ENCODE measurements around the gene ZNF628. TPM values are rescaled to one million over a fixed set of nuclear protein-coding genes. Genes with fewer than 3 reads are reported as not detected.

The ZNF628 gene
- total and polyA plus RNA-seq, 2 donors (not counting 1 experiment from before 2014, with no cell fraction given) = 13.3 to 18.3 TPM

DNA sequence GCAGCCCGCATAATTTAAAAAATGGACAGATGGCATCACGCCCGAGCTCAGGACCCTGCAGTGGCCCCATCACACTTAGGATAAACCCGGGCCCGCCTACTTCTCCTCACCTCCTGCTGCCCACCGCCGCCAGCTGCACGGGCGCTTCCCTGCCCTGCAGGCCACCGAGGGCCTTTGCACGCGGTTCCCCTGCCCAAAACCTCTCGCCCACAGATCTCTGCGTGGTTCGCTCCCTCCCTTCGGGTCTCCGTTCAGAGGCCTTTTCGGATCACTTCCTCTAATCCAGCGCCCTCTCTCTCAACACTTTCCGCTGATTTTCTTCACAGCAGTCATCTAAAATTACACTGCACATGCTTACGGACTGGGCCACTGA lies 35.1 kb upstream of the ZNF628 start:
- Histone ChIP-seq H3K36me3 (replicated peaks in 1 of 2; ENCODE audit: control extremely low read depth in 1 of 2, control insufficient read depth in 1 of 2, extremely low read depth in 1 of 2, insufficient read depth in 2 of 2, low read length in 1 of 2) (no peaks in the 10 kb centered on the region), H3K4me1 (ENCODE audit: control insufficient read depth in 2 of 2, insufficient read depth in 2 of 2, low read length in 2 of 2) (peaks cover 21 to 37% of the 10 kb centered on the region in 2 donors), H3K4me2 (replicated peaks; ENCODE audit: low read depth, low read length, poor library complexity, severe bottlenecking) (peak overlapping the region; percentile 62), H3K79me2 (ENCODE audit: control insufficient read depth, insufficient read depth, low read length) (no peaks in the 10 kb centered on the region), H3K4me3 (ENCODE audit: control extremely low read depth in 1 of 5, extremely low read depth in 1 of 5, insufficient read depth in 1 of 5, low read depth in 2 of 5, low read length in 4 of 5) (peak overlapping the region in 1 of 5 experiments; percentile 22), H3K27me3 (replicated peaks in 1 of 4; ENCODE audit: control extremely low read depth in 1 of 4, control insufficient read depth in 3 of 4, insufficient read depth in 4 of 4, low read length in 3 of 4) (peaks cover 0 to 83% (median 54%) of the 10 kb centered on the region in 4 experiments), H3K27ac (ENCODE audit: low read length in 2 of 2) (no peak overlapping the region), H3K9ac (ENCODE audit: low read length) (no peak overlapping the region), H4K20me1 (ENCODE audit: control insufficient read depth, insufficient read depth, low read length, poor library complexity, severe bottlenecking) (no peaks in the 10 kb centered on the region), H3K9me3 (ENCODE audit: control extremely low read depth in 1 of 3, control insufficient read depth in 2 of 3, insufficient read depth in 1 of 3, low read length in 2 of 3) (peaks cover 0 to 31% (median 0%) of the 10 kb centered on the region in 3 donors), H2AFZ (ENCODE audit: insufficient read depth, low read depth, low read length, poor library complexity, severe bottlenecking) (peak overlapping the region; percentile 13)
- Mint-ChIP-seq H3K4me1 (peaks cover 20% of the 10 kb centered on the region), H3K4me3 (peak overlapping the region; percentile 50), H3K27ac (peak overlapping the region; percentile 10), H3K27me3 (peaks cover 74% of the 10 kb centered on the region), H3K9me3 (ENCODE audit: insufficient read depth) (no peaks in the 10 kb centered on the region)
- ChIA-PET CTCF (no interaction called here), POLR2A (interaction anchor here (0.6 kb wide), 1 partner anchor 10 kb away, joined by 5 read pairs; no protein-coding TSS in a partner anchor)
- intact Hi-C loops (cut with micrococcal nuclease) = no loop called here
- ATAC-seq (ENCODE audit: low read depth) (peak; percentile 46), DNase-seq (peak; percentile 64)
- TF ChIP-seq EZH2 (IDR thresholded peaks at IDR 0.05; ENCODE audit: borderline replicate concordance, insufficient read depth, low read depth, low read length, poor library complexity, severe bottlenecking) = peak; percentile 57
- TF ChIP-seq, protein P1, sequence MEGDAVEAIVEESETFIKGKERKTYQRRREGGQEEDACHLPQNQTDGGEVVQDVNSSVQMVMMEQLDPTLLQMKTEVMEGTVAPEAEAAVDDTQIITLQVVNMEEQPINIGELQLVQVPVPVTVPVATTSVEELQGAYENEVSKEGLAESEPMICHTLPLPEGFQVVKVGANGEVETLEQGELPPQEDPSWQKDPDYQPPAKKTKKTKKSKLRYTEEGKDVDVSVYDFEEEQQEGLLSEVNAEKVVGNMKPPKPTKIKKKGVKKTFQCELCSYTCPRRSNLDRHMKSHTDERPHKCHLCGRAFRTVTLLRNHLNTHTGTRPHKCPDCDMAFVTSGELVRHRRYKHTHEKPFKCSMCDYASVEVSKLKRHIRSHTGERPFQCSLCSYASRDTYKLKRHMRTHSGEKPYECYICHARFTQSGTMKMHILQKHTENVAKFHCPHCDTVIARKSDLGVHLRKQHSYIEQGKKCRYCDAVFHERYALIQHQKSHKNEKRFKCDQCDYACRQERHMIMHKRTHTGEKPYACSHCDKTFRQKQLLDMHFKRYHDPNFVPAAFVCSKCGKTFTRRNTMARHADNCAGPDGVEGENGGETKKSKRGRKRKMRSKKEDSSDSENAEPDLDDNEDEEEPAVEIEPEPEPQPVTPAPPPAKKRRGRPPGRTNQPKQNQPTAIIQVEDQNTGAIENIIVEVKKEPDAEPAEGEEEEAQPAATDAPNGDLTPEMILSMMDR (IDR thresholded peaks at IDR 0.05) = no peak
- WGBS (ENCODE audit: insufficient coverage) = 3% methylated on average over 21 of the region's 21 CpGs

DNA sequence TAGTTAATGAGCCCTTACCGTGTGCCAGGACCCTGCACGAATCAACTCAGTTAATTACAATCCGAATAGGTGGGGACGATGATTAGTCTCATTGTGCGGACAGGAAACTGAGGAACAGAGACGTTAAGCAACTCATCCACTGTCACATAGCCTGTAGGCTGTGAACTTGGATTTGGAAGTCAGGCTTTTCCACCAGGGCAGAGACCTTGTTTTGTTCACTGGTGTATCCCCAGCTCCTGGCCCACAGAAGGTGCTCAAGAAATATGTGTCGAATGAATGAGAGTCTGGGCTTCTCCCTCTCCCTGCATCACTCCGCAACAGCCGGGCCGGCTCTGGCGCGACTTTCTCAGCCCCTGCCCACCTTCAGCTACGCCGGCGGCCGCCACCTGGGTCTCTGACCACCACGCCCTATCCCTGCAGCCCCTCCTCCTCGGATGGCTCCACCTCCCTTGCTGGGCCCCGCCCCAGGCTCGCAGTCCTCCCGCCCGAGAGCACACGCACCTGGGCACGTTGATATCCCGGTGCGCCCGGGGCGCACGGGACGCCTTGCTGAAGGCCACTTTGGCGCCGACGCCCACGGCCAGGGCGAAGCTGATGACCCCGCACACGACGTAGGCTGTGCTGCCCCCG lies 34.6 kb upstream of the ZNF628 start:
- CTCF ChIA-PET = no interaction called here

More for the DNA sequence above, 34.6 kb upstream of the ZNF628 start:
- TF ChIP-seq EZH2 (IDR thresholded peaks at IDR 0.05; ENCODE audit: borderline replicate concordance, insufficient read depth, low read depth, low read length, poor library complexity, severe bottlenecking) = no peak
- peak overlapping the region; percentile 10 for H3K27ac Mint-ChIP-seq
- POLR2A ChIA-PET = interaction anchor here (0.6 kb wide), 1 partner anchor 9 kb away, joined by 5 read pairs; no protein-coding TSS in a partner anchor
- peak overlapping the region; percentile 62 for H3K4me2 ChIP-seq (replicated peaks; ENCODE audit: low read depth, low read length, poor library complexity, severe bottlenecking)
- H3K79me2 ChIP-seq (ENCODE audit: control insufficient read depth, insufficient read depth, low read length) = no peaks in the 10 kb centered on the region
- H3K27ac ChIP-seq (ENCODE audit: low read length in 2 of 2) = no peak overlapping the region
- H3K9me3 ChIP-seq (ENCODE audit: control extremely low read depth in 1 of 3, control insufficient read depth in 2 of 3, insufficient read depth in 1 of 3, low read length in 2 of 3) = peaks cover 0 to 31% (median 0%) of the 10 kb centered on the region in 3 donors
- no peaks in the 10 kb centered on the region for H3K36me3 ChIP-seq (replicated peaks in 1 of 2; ENCODE audit: control extremely low read depth in 1 of 2, control insufficient read depth in 1 of 2, extremely low read depth in 1 of 2, insufficient read depth in 2 of 2, low read length in 1 of 2)
- H3K27me3 Mint-ChIP-seq = peaks cover 71% of the 10 kb centered on the region
- peaks cover 20% of the 10 kb centered on the region for H3K4me1 Mint-ChIP-seq
- peak overlapping the region in 2 of 5 experiments; percentile 9 to 22 for H3K4me3 ChIP-seq (ENCODE audit: control extremely low read depth in 1 of 5, extremely low read depth in 1 of 5, insufficient read depth in 1 of 5, low read depth in 2 of 5, low read length in 4 of 5)
- peak overlapping the region; percentile 50 for H3K4me3 Mint-ChIP-seq
- no peak for DNase-seq
- no peaks in the 10 kb centered on the region for H4K20me1 ChIP-seq (ENCODE audit: control insufficient read depth, insufficient read depth, low read length, poor library complexity, severe bottlenecking)
- H3K9ac ChIP-seq (ENCODE audit: low read length) = no peak overlapping the region
- peak; percentile 12 for ATAC-seq (ENCODE audit: low read depth)
- no peaks in the 10 kb centered on the region for H3K9me3 Mint-ChIP-seq (ENCODE audit: insufficient read depth)
- WGBS (ENCODE audit: insufficient coverage) = 4% methylated on average over 36 of the region's 39 CpGs
- intact Hi-C loops (cut with micrococcal nuclease) = no loop called here
- peak overlapping the region; percentile 13 for H2AFZ ChIP-seq (ENCODE audit: insufficient read depth, low read depth, low read length, poor library complexity, severe bottlenecking)
- peaks cover 0 to 80% (median 51%) of the 10 kb centered on the region in 4 experiments for H3K27me3 ChIP-seq (replicated peaks in 1 of 4; ENCODE audit: control extremely low read depth in 1 of 4, control insufficient read depth in 3 of 4, insufficient read depth in 4 of 4, low read length in 3 of 4)
- peaks cover 21 to 37% of the 10 kb centered on the region in 2 donors for H3K4me1 ChIP-seq (ENCODE audit: control insufficient read depth in 2 of 2, insufficient read depth in 2 of 2, low read length in 2 of 2)
